ENCODE results near the gene NECTIN1. TPM values are rescaled to one million over a fixed set of nuclear protein-coding genes. Genes with fewer than 3 reads are reported as not detected.

NECTIN1 gene
- total and polyA plus RNA-seq, 7 experiments from 2014 or later: 0.30 to 4.2 (median 2.1) TPM

GRCh38 chr11:119647254-119647653 is 81.7 kb downstream of the NECTIN1 start:
- no peak for ATAC-seq
- POLR2A ChIA-PET: no interaction called here
- CTCF ChIA-PET: interaction anchor here (0.6 kb wide), 2 partner anchors 9 to 43 kb away, joined by 3 to 5 read pairs; no protein-coding TSS in a partner anchor

GRCh38 chr11:119645018-119645417 is 84.0 kb downstream of the NECTIN1 start:
- Histone ChIP-seq H3K36me3 (ENCODE audit: control insufficient read depth in 2 of 3, insufficient read depth in 3 of 3, low read length in 3 of 3) (no peaks in the 10 kb centered on the region), H3K27me3 (ENCODE audit: control insufficient read depth in 2 of 2, insufficient read depth in 2 of 2, low read length in 2 of 2) (no peaks in the 10 kb centered on the region), H3K27ac (ENCODE audit: low read depth, low read length) (no peak overlapping the region), H3K4me1 (ENCODE audit: control insufficient read depth in 2 of 2, insufficient read depth in 2 of 2, low read length in 2 of 2) (no peaks in the 10 kb centered on the region), H3K9me3 (ENCODE audit: control insufficient read depth in 2 of 3, low read length in 3 of 3) (no peaks in the 10 kb centered on the region), H3K4me3 (ENCODE audit: low read length) (no peak overlapping the region)
- ChIA-PET CTCF (no interaction called here), POLR2A (no interaction called here)
- no peak for ATAC-seq
- peaks cover 0 to 17% (median 4%) of the 10 kb centered on the region in 5 donors for H3K27me3 Mint-ChIP-seq
- intact Hi-C loops (cut with micrococcal nuclease): no loop called here
- H3K9me3 Mint-ChIP-seq: peaks cover 0 to 4% (median 0%) of the 10 kb centered on the region in 11 donors
- no peaks in the 10 kb centered on the region for H3K4me1 Mint-ChIP-seq
- no peak overlapping the region for H3K27ac Mint-ChIP-seq
- no peak for DNase-seq
- H3K36me3 Mint-ChIP-seq: no peaks in the 10 kb centered on the region
- H3K4me3 Mint-ChIP-seq: no peak overlapping the region

More at GRCh38 chr11:119647254-119647653, 81.7 kb downstream of the NECTIN1 start:
- Mint-ChIP-seq H3K4me3 (no peak overlapping the region), H3K27ac (no peak overlapping the region), H3K4me1 (no peaks in the 10 kb centered on the region), H3K36me3 (no peaks in the 10 kb centered on the region), H3K9me3 (peaks cover 0 to 4% (median 0%) of the 10 kb centered on the region in 11 donors), H3K27me3 (peaks cover 0 to 20% (median 7%) of the 10 kb centered on the region in 5 donors)
- Histone ChIP-seq H3K27ac (ENCODE audit: low read depth, low read length) (no peak overlapping the region), H3K4me3 (ENCODE audit: low read length) (no peak overlapping the region), H3K27me3 (ENCODE audit: control insufficient read depth in 2 of 2, insufficient read depth in 2 of 2, low read length in 2 of 2) (no peaks in the 10 kb centered on the region), H3K4me1 (ENCODE audit: control insufficient read depth in 2 of 2, insufficient read depth in 2 of 2, low read length in 2 of 2) (no peaks in the 10 kb centered on the region), H3K36me3 (ENCODE audit: control insufficient read depth in 2 of 3, insufficient read depth in 3 of 3, low read length in 3 of 3) (no peaks in the 10 kb centered on the region), H3K9me3 (ENCODE audit: control insufficient read depth in 2 of 3, low read length in 3 of 3) (no peaks in the 10 kb centered on the region)
- DNase-seq: no peak
- intact Hi-C loops (cut with micrococcal nuclease): no loop called here

DNA sequence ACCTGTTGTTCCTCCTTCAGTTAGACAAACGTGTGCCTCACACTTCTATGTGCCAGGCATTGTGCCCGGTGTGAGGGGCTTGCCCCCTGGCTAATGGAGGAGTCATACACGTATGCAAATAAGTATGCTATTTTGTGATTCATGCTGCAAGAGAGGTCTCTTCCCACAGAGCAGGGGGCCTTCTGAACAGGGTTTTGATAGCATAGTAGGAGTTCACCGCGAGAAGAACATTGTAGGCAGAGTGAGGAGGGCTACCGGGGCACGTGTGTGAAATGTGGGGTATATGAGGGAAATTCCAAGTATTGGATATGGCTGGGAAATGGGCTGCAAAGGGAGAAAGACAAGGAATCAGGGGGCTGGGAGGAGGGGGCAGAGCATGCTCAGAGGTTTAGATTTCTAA is 84.5 kb downstream of the NECTIN1 start:
- no peaks in the 10 kb centered on the region for H3K36me3 Mint-ChIP-seq
- Histone ChIP-seq H3K9me3 (ENCODE audit: control insufficient read depth in 2 of 3, low read length in 3 of 3) (no peaks in the 10 kb centered on the region), H3K27ac (ENCODE audit: low read depth, low read length) (no peak overlapping the region), H3K27me3 (ENCODE audit: control insufficient read depth in 2 of 2, insufficient read depth in 2 of 2, low read length in 2 of 2) (no peaks in the 10 kb centered on the region), H3K4me3 (ENCODE audit: low read length) (no peak overlapping the region), H3K4me1 (ENCODE audit: control insufficient read depth in 2 of 2, insufficient read depth in 2 of 2, low read length in 2 of 2) (no peaks in the 10 kb centered on the region), H3K36me3 (ENCODE audit: control insufficient read depth in 2 of 3, insufficient read depth in 3 of 3, low read length in 3 of 3) (no peaks in the 10 kb centered on the region)
- H3K9me3 Mint-ChIP-seq: peaks cover 0 to 4% (median 0%) of the 10 kb centered on the region in 11 donors
- H3K27me3 Mint-ChIP-seq: peaks cover 0 to 12% (median 0%) of the 10 kb centered on the region in 5 donors
- POLR2A ChIA-PET: no interaction called here
- H3K4me1 Mint-ChIP-seq: no peaks in the 10 kb centered on the region
- DNase-seq: no peak
- intact Hi-C loops (cut with micrococcal nuclease): no loop called here
- H3K27ac Mint-ChIP-seq: peak overlapping the region in 1 of 9 donors; percentile 10
- CTCF ChIA-PET: no interaction called here
- no peak overlapping the region for H3K4me3 Mint-ChIP-seq
- ATAC-seq: no peak

DNA sequence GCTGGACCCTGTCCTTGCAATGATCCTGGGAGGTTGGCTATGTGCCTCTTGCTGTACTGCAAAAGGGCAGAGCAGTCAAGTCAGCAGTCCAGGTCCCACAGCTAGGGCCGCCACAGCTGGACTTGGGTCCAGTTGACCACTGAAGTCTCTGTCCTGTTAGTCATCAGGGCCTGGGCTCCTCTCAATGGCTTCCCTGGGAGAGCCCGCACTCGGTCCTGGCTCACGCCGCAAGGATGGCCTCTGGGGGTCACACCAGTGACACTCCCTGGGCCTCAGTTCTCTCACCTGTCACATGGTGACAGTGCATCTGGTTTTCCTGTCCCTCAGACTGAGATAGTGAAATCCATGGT is 85.1 kb downstream of the NECTIN1 start:
- ChIA-PET CTCF (interaction anchor here (0.7 kb wide), 2 partner anchors 12 to 100 kb away, joined by 3 read pairs; no protein-coding TSS in a partner anchor), POLR2A (no interaction called here)
- Histone ChIP-seq H3K27me3 (ENCODE audit: control insufficient read depth in 2 of 2, insufficient read depth in 2 of 2, low read length in 2 of 2) (no peaks in the 10 kb centered on the region), H3K27ac (ENCODE audit: low read depth, low read length) (no peak overlapping the region), H3K4me3 (ENCODE audit: low read length) (no peak overlapping the region), H3K4me1 (ENCODE audit: control insufficient read depth in 2 of 2, insufficient read depth in 2 of 2, low read length in 2 of 2) (no peaks in the 10 kb centered on the region), H3K9me3 (ENCODE audit: control insufficient read depth in 2 of 3, low read length in 3 of 3) (no peaks in the 10 kb centered on the region), H3K36me3 (ENCODE audit: control insufficient read depth in 2 of 3, insufficient read depth in 3 of 3, low read length in 3 of 3) (no peaks in the 10 kb centered on the region)
- Mint-ChIP-seq H3K36me3 (no peaks in the 10 kb centered on the region), H3K4me3 (no peak overlapping the region), H3K27ac (no peak overlapping the region), H3K27me3 (peaks cover 0 to 10% (median 0%) of the 10 kb centered on the region in 5 donors), H3K9me3 (peaks cover 0 to 4% (median 0%) of the 10 kb centered on the region in 11 donors), H3K4me1 (no peaks in the 10 kb centered on the region)
- DNase-seq (no peak), ATAC-seq (no peak)
- intact Hi-C loops (cut with micrococcal nuclease): no loop called here

GRCh38 chr11:119643212-119643875 is 85.7 kb downstream of the NECTIN1 start:
- H3K4me1 Mint-ChIP-seq: no peaks in the 10 kb centered on the region
- no peak overlapping the region for H3K4me3 Mint-ChIP-seq
- intact Hi-C loops (cut with micrococcal nuclease): no loop called here
- Histone ChIP-seq H3K27ac (ENCODE audit: low read depth, low read length) (no peak overlapping the region), H3K27me3 (ENCODE audit: control insufficient read depth in 2 of 2, insufficient read depth in 2 of 2, low read length in 2 of 2) (no peaks in the 10 kb centered on the region), H3K36me3 (ENCODE audit: control insufficient read depth in 2 of 3, insufficient read depth in 3 of 3, low read length in 3 of 3) (no peaks in the 10 kb centered on the region), H3K4me1 (ENCODE audit: control insufficient read depth in 2 of 2, insufficient read depth in 2 of 2, low read length in 2 of 2) (no peaks in the 10 kb centered on the region), H3K9me3 (ENCODE audit: control insufficient read depth in 2 of 3, low read length in 3 of 3) (no peaks in the 10 kb centered on the region), H3K4me3 (ENCODE audit: low read length) (no peak overlapping the region)
- ATAC-seq: no peak
- no peak overlapping the region for H3K27ac Mint-ChIP-seq
- peaks cover 0 to 10% (median 0%) of the 10 kb centered on the region in 5 donors for H3K27me3 Mint-ChIP-seq
- peaks cover 0 to 4% (median 0%) of the 10 kb centered on the region in 11 donors for H3K9me3 Mint-ChIP-seq
- no peaks in the 10 kb centered on the region for H3K36me3 Mint-ChIP-seq
- DNase-seq: no peak
- CTCF ChIA-PET: interaction anchor here (0.7 to 2.2 kb wide), 3 partner anchors 12 to 100 kb away, joined by 3 to 5 read pairs (median 3); partner anchors contain the start of gene NECTIN1
- POLR2A ChIA-PET: no interaction called here

GRCh38 chr11:119641983-119642745 is 86.8 kb downstream of the NECTIN1 start:
- Histone ChIP-seq H3K27me3 (ENCODE audit: control insufficient read depth in 2 of 2, insufficient read depth in 2 of 2, low read length in 2 of 2) (no peaks in the 10 kb centered on the region), H3K4me3 (ENCODE audit: low read length) (no peak overlapping the region), H3K9me3 (ENCODE audit: control insufficient read depth in 2 of 3, low read length in 3 of 3) (no peaks in the 10 kb centered on the region), H3K36me3 (ENCODE audit: control insufficient read depth in 2 of 3, insufficient read depth in 3 of 3, low read length in 3 of 3) (no peaks in the 10 kb centered on the region), H3K4me1 (ENCODE audit: control insufficient read depth in 2 of 2, insufficient read depth in 2 of 2, low read length in 2 of 2) (no peaks in the 10 kb centered on the region), H3K27ac (ENCODE audit: low read depth, low read length) (no peak overlapping the region)
- Mint-ChIP-seq H3K36me3 (no peaks in the 10 kb centered on the region), H3K27me3 (peaks cover 0 to 10% (median 2%) of the 10 kb centered on the region in 5 donors), H3K4me1 (no peaks in the 10 kb centered on the region), H3K27ac (no peak overlapping the region), H3K4me3 (no peak overlapping the region), H3K9me3 (peaks cover 0 to 2% (median 0%) of the 10 kb centered on the region in 11 donors)
- ChIA-PET POLR2A (no interaction called here), CTCF (interaction anchor here (1.1 to 2.2 kb wide), 2 partner anchors 87 to 115 kb away, joined by 3 to 5 read pairs; partner anchors contain the start of gene NECTIN1)
- no peak for ATAC-seq
- peak in 2 of 9 donors; percentile 8 to 22 for DNase-seq
- intact Hi-C loops (cut with micrococcal nuclease): loop anchor here (1.0 kb wide), 3 partner anchors 87 to 527 kb away; partner anchors contain the start of gene NECTIN1 (in 2 of the 2)

Data from naive thymus-derived CD4-positive, alpha-beta T cell (primary cell).